Type B pancreatic cell (in vitro differentiated cells): ENCODE data around the gene POC1A. TPM values are rescaled to one million over a fixed set of nuclear protein-coding genes. Genes with fewer than 3 reads are reported as not detected.

Experiments used
- DNase-seq: peaks from one replicate; pipeline ENCODE4 v3.0.0; 2021; ENCODE audit warnings: mixed read lengths; ENCODE audit not compliant: unreplicated experiment; ENCODE audit errors: extremely low spot score
- H3K27ac Mint-ChIP-seq: 2 replicates; pipeline ENCODE4 v1.8.0; 2021; ENCODE audit warnings: mild to moderate bottlenecking, mixed read lengths
- H3K27me3 Mint-ChIP-seq: 2 replicates; pipeline ENCODE4 v1.8.0; 2021; ENCODE audit warnings: mixed read lengths
- H3K36me3 Mint-ChIP-seq: 2 replicates; pipeline ENCODE4 v1.8.0; 2021; ENCODE audit warnings: mixed read lengths
- H3K4me1 Mint-ChIP-seq: one replicate; pipeline ENCODE4 v1.8.0; 2021; ENCODE audit warnings: mixed read lengths; ENCODE audit not compliant: unreplicated experiment
- H3K4me3 Mint-ChIP-seq: 2 replicates; pipeline ENCODE4 v1.8.0; 2021; ENCODE audit warnings: mild to moderate bottlenecking, mixed read lengths
- H3K9me3 Mint-ChIP-seq: 2 replicates; pipeline ENCODE4 v1.8.0; 2021; ENCODE audit warnings: mixed read lengths
- total RNA-seq: library from RNA; stranded (reverse); gene quantifications from 2 replicates; pipeline ENCODE4 v1.2.1, GENCODE V29; 2021; ENCODE audit warnings: low replicate concordance
- TF ChIP-seq, protein P1 (sequence below): fragments of 200-600 bp; sonication (generic); conservative IDR thresholded peaks from 2 replicates; pipeline ENCODE4 v1.5.0; 2021; ENCODE audit warnings: antibody characterized with exemption, mild to moderate bottlenecking

The POC1A gene
- total RNA-seq, 1 donor from 2014 or later = 19.1 TPM

DNA sequence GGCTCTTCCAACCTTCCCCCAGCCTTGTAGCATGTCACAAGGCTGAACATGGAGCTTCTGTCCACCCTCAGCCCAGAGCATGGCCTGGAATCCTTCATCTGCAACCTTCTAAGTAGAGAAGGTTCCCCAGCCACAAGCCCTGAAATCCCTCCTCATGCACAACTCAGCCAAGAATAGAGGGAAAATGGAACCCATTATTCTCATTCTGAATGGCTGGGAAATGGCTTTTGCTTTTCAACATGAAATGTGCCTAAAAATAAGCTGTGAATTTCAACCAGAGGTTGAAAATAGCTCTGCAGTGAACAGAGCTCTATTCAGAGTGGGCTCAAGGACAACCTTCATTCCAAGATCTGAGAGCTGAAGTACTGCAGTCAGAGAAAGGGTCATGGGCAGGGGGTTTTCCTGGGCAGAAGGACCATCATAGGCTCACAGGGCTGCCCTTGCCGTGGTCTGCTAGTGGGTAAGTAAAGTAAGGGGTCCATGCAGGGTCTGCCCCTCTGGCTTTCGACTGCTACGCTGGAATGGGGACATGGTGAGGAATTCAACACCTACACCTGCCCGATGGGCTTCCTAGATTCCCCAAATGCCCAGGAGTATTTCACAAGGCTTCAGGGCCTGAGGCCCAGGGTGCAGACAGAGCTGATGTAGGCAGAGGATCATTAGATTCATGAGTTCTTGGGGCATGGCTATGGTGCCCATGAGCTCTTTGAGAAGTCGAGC is 35.9 kb downstream of the POC1A start:
- H3K27ac Mint-ChIP-seq = no peak overlapping the region
- H3K9me3 Mint-ChIP-seq = no peaks in the 10 kb centered on the region
- TF ChIP-seq, protein P1, sequence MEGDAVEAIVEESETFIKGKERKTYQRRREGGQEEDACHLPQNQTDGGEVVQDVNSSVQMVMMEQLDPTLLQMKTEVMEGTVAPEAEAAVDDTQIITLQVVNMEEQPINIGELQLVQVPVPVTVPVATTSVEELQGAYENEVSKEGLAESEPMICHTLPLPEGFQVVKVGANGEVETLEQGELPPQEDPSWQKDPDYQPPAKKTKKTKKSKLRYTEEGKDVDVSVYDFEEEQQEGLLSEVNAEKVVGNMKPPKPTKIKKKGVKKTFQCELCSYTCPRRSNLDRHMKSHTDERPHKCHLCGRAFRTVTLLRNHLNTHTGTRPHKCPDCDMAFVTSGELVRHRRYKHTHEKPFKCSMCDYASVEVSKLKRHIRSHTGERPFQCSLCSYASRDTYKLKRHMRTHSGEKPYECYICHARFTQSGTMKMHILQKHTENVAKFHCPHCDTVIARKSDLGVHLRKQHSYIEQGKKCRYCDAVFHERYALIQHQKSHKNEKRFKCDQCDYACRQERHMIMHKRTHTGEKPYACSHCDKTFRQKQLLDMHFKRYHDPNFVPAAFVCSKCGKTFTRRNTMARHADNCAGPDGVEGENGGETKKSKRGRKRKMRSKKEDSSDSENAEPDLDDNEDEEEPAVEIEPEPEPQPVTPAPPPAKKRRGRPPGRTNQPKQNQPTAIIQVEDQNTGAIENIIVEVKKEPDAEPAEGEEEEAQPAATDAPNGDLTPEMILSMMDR = no peak
- peaks cover 5% of the 10 kb centered on the region for H3K36me3 Mint-ChIP-seq
- peaks cover 4% of the 10 kb centered on the region for H3K4me1 Mint-ChIP-seq
- no peak for DNase-seq
- H3K4me3 Mint-ChIP-seq = no peak overlapping the region
- H3K27me3 Mint-ChIP-seq = no peaks in the 10 kb centered on the region

DNA sequence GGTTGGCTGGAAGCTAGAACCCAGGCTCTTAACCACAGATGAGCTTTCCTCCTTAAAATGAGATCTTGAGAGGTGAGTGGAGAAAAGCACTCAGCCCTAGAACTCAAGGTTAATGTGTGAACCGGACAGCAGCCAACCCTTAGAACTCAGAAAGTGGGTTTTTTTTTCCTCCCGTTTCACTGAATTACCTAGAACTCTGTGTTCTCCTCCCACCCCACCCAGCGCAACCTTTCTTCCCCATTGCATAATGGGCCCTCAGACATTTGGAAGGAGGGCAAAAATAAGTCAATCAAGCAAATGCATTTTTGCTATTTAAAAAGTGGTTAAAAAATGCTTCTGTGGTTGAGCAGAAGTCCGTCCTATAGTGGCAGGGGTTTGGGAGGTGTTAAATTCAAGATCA is 36.7 kb downstream of the POC1A start:
- H3K27ac Mint-ChIP-seq = no peak overlapping the region
- H3K9me3 Mint-ChIP-seq = no peaks in the 10 kb centered on the region
- H3K27me3 Mint-ChIP-seq = no peaks in the 10 kb centered on the region
- TF ChIP-seq, protein P1 = no peak
- no peak for DNase-seq
- peaks cover 4% of the 10 kb centered on the region for H3K4me1 Mint-ChIP-seq
- peaks cover 5% of the 10 kb centered on the region for H3K36me3 Mint-ChIP-seq
- H3K4me3 Mint-ChIP-seq = no peak overlapping the region

DNA sequence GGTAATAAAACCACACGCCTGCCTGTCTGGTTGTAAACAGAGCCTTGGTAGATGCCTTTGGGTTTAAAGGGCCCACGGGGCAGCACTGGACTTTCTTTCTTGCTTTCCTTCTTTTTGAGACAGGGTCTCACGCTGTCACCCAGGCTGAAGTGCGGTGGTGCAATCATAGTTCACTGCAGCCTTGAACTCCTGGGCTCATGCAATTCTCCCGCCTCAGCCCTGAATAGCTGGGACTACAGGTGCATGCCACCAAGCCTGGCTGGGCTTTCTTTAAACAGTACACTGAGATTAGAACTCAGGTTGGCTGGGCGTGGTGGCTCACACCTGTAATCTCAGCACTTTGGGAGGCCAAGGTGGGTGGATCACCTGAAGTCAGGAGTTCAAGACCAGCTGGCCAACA is 42.2 kb downstream of the POC1A start:
- Mint-ChIP-seq H3K36me3 (no peaks in the 10 kb centered on the region), H3K27me3 (no peaks in the 10 kb centered on the region), H3K4me3 (no peak overlapping the region), H3K27ac (no peak overlapping the region), H3K4me1 (peaks cover 26% of the 10 kb centered on the region), H3K9me3 (no peaks in the 10 kb centered on the region)
- no peak for DNase-seq
- TF ChIP-seq, protein P1 = no peak

DNA sequence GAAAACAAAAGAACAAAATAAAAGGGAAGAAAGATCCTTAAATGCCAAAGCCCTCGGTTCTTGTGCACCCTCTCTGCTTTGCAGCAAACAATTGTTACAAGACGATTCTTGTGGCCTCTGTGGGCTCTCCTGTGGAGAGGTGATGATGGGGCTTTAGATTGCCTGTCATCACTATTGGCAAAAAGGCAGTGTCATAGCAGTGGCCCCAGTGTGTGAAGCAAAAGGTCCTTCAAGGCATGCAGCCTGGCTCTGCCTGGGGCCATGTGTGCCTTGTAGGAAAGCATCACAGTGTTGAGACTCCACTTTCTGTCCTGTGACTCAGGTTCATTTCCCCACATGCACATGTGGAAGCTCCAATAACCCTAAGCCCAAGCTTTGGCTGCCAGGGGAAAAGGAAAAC is 43.7 kb downstream of the POC1A start:
- H3K4me3 Mint-ChIP-seq = no peak overlapping the region
- no peak overlapping the region for H3K27ac Mint-ChIP-seq
- peaks cover 26% of the 10 kb centered on the region for H3K4me1 Mint-ChIP-seq

DNA sequence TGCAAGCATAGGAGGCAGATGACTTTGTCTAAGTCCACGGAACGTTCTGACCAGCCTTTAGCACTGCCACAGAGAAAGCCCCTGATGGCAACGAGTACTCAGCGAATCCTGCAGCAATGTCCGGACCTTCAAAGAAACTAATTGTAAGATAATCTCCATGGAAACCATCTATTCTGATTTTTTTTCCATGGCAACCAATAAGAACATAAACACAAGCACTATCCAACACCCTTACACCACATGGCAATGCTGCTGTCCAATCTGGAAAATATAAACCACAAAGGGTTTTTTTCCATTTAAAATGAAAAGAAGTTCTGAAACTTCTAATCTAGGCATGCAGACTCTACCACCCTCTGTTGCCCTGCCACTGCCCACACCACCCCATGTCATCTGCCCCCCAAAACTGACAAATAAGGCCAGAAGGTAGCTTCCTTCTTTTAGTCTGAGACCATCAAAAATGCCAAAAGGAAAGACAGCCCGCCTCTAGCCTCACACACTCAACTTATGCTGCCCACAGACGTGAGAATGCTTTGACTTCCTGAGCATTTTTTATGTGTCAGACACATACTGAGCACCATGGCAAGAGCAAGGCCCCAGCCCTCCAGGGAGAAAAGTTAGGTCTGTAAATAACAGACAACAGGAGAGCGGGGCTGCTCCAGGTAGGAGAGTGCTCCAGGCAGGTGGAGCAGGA is 44.5 kb downstream of the POC1A start:
- DNase-seq = no peak
- H3K27ac Mint-ChIP-seq = no peak overlapping the region
- H3K4me1 Mint-ChIP-seq = peaks cover 26% of the 10 kb centered on the region
- H3K36me3 Mint-ChIP-seq = peaks cover 4% of the 10 kb centered on the region
- H3K27me3 Mint-ChIP-seq = no peaks in the 10 kb centered on the region
- no peaks in the 10 kb centered on the region for H3K9me3 Mint-ChIP-seq
- TF ChIP-seq, protein P1 = no peak
- no peak overlapping the region for H3K4me3 Mint-ChIP-seq

More for the DNA sequence above, 43.7 kb downstream of the POC1A start:
- H3K9me3 Mint-ChIP-seq = no peaks in the 10 kb centered on the region
- no peaks in the 10 kb centered on the region for H3K27me3 Mint-ChIP-seq
- peaks cover 4% of the 10 kb centered on the region for H3K36me3 Mint-ChIP-seq
- TF ChIP-seq, protein P1 = no peak
- DNase-seq = no peak
